Liver (tissue), 9 donors: ENCODE data around the gene ANKRD33B. TPM values are rescaled to one million over a fixed set of nuclear protein-coding genes. Genes with fewer than 3 reads are reported as not detected.

Source experiments
- DNase-seq: peaks from one replicate; pipeline ENCODE4 v3.0.0-alpha.2; 2017; ENCODE audit warnings: low spot score
- H3K27ac ChIP-seq, 2 donors: one replicate each; pipeline ENCODE4 v1.7.0; 2013; ENCODE audit warnings: inconsistent platforms in 2 of 2, low read length in 2 of 2, control low read depth in 1 of 2, low read depth in 1 of 2, mild to moderate bottlenecking in 1 of 2
- H3K27me3 ChIP-seq, 4 donors: one replicate each; pipeline versions ENCODE4 v1.6.1 to v1.7.0; 2013; ENCODE audit warnings: low read length in 3 of 4, inconsistent platforms in 1 of 4, mild to moderate bottlenecking in 1 of 4, moderate library complexity in 1 of 4; ENCODE audit not compliant: control insufficient read depth in 4 of 4, insufficient read depth in 4 of 4
- H3K36me3 ChIP-seq, 4 donors: one replicate each; pipeline versions ENCODE4 v1.6.1 to v1.7.0; 2013; ENCODE audit warnings: low read length in 3 of 4, mild to moderate bottlenecking in 3 of 4, low read depth in 1 of 4, moderate library complexity in 1 of 4; ENCODE audit not compliant: control insufficient read depth in 4 of 4, insufficient read depth in 3 of 4
- H3K4me1 ChIP-seq, 4 donors: one replicate each; pipeline versions ENCODE4 v1.6.1 to v1.7.0; 2013; ENCODE audit warnings: low read length in 3 of 4, mild to moderate bottlenecking in 3 of 4, moderate library complexity in 1 of 4; ENCODE audit not compliant: control insufficient read depth in 4 of 4, insufficient read depth in 4 of 4
- H3K4me3 ChIP-seq, 3 donors: one replicate each; pipeline versions ENCODE4 v1.6.1 to v1.7.0; 2013; ENCODE audit warnings: low read length in 3 of 3, control low read depth in 1 of 3, low read depth in 1 of 3, mild to moderate bottlenecking in 1 of 3
- H3K9ac ChIP-seq, 2 donors: one replicate each; pipeline ENCODE4 v1.7.0; 2013; ENCODE audit warnings: low read length in 2 of 2, mild to moderate bottlenecking in 2 of 2, moderate library complexity in 2 of 2, control low read depth in 1 of 2, low read depth in 1 of 2
- H3K9me3 ChIP-seq, 4 donors: one replicate each; pipeline versions ENCODE4 v1.6.1 to v1.7.0; 2013; ENCODE audit warnings: low read length in 3 of 4; ENCODE audit not compliant: control insufficient read depth in 4 of 4
- CTCF ChIP-seq: fragments of 150-350 bp; IDR thresholded peaks from 2 replicates; pipeline ENCODE4 v1.5.1; 2017; ENCODE audit warnings: improper control_type of control experiment, low read depth, low read length; ENCODE audit not compliant: missing input control
- EGR1 ChIP-seq, 2 donors: IDR thresholded peaks; 2 replicates each; pipeline ENCODE4 v1.6.1; 2016 to 2018; ENCODE audit warnings: antibody characterized with exemption in 2 of 2, low read depth in 2 of 2
- FOXA1 ChIP-seq: IDR thresholded peaks from 2 replicates; pipeline ENCODE4 v1.6.1; 2016; ENCODE audit warnings: antibody characterized with exemption
- FOXA2 ChIP-seq: IDR thresholded peaks from 2 replicates; pipeline ENCODE4 v1.6.1; 2016; ENCODE audit warnings: antibody characterized with exemption
- GABPA ChIP-seq, 2 donors: IDR thresholded peaks in 1 of 2; conservative IDR thresholded peaks in 1 of 2; 2 replicates each; pipeline ENCODE4 v1.6.1; 2016; ENCODE audit warnings: antibody characterized with exemption in 2 of 2, mild to moderate bottlenecking in 1 of 2, moderate library complexity in 1 of 2
- HNF4A ChIP-seq, 2 donors: conservative IDR thresholded peaks; 2 replicates each; pipeline ENCODE4 v1.6.1; 2016; ENCODE audit warnings: antibody characterized with exemption in 2 of 2, mild to moderate bottlenecking in 2 of 2
- HNF4G ChIP-seq: IDR thresholded peaks from 2 replicates; pipeline ENCODE4 v1.6.1; 2016; ENCODE audit warnings: antibody characterized with exemption
- JUND ChIP-seq, 2 donors: IDR thresholded peaks; 2 replicates each; pipeline ENCODE4 v1.6.1; 2016; ENCODE audit warnings: antibody characterized with exemption in 2 of 2
- MAX ChIP-seq: IDR thresholded peaks from 2 replicates; pipeline ENCODE4 v1.6.1; 2016; ENCODE audit warnings: antibody characterized with exemption
- NR2F2 ChIP-seq: IDR thresholded peaks from 2 replicates; pipeline ENCODE4 v1.6.1; 2016; ENCODE audit warnings: antibody characterized with exemption
- RAD21 ChIP-seq, 2 donors: IDR thresholded peaks; 2 replicates each; pipeline ENCODE4 v1.6.1; 2016; ENCODE audit warnings: antibody characterized with exemption in 2 of 2, mild to moderate bottlenecking in 2 of 2
- REST ChIP-seq: IDR thresholded peaks from 2 replicates; pipeline ENCODE4 v1.6.1; 2016; ENCODE audit warnings: antibody characterized with exemption, mild to moderate bottlenecking
- RXRA ChIP-seq, 2 donors: IDR thresholded peaks; 2 replicates each; pipeline ENCODE4 v1.6.1; 2017 to 2018; ENCODE audit warnings: antibody characterized with exemption in 2 of 2, mild to moderate bottlenecking in 1 of 2
- SP1 ChIP-seq: IDR thresholded peaks from 2 replicates; pipeline ENCODE4 v1.6.1; 2018; ENCODE audit warnings: antibody characterized with exemption, mild to moderate bottlenecking
- TAF1 ChIP-seq: conservative IDR thresholded peaks from 2 replicates; pipeline ENCODE4 v1.6.1; 2016; ENCODE audit warnings: antibody characterized with exemption, mild to moderate bottlenecking
- YY1 ChIP-seq: IDR thresholded peaks from 2 replicates; pipeline ENCODE4 v1.6.1; 2016; ENCODE audit warnings: antibody characterized with exemption, mild to moderate bottlenecking
- ZBTB33 ChIP-seq: IDR thresholded peaks from 2 replicates; pipeline ENCODE4 v1.6.1; 2016; ENCODE audit warnings: antibody characterized with exemption
- WGBS: extraction: QIAGEN DNeasy Blood & Tissue Kit; methylation state at CpG from one replicate; pipeline ENCODE4 v1.1.7; 2013; 5-methylcytosine and 5-hydroxymethylcytosine counted together
- polyA plus RNA-seq, 2 donors: library from polyadenylated mRNA; stranded (reverse) in 1 of 2; unstranded in 1 of 2; fragments of 200-250 nt in 1 of 2; fragments of >200 nt in 1 of 2; fragmentation: Nextera tagmentation in 1 of 2; extraction: Ambion mirVana in 1 of 2; gene quantifications; one replicate each; pipeline versions ENCODE4 v1.2.1 to v1.2.3, GENCODE V29; 2013 to 2015
- total RNA-seq, 2 donors: library from RNA; depleted of rRNA; stranded (reverse); fragments of >200 nt; gene quantifications; one replicate each; pipeline ENCODE4 v1.2.3, GENCODE V29; 2014
- TF ChIP-seq, protein P1 (sequence below): IDR thresholded peaks from 2 replicates; pipeline ENCODE4 v1.6.1; 2016; ENCODE audit warnings: antibody characterized with exemption
- donor health status: healthy.
- donor health status: healthy.
- donor health status: healthy.
- donor health status: healthy.
- donor health status: healthy.

Gene ANKRD33B
- total and polyA plus RNA-seq, 4 donors = 0.09 to 1.9 (median 0.25) TPM; not detected in 1

DNA sequence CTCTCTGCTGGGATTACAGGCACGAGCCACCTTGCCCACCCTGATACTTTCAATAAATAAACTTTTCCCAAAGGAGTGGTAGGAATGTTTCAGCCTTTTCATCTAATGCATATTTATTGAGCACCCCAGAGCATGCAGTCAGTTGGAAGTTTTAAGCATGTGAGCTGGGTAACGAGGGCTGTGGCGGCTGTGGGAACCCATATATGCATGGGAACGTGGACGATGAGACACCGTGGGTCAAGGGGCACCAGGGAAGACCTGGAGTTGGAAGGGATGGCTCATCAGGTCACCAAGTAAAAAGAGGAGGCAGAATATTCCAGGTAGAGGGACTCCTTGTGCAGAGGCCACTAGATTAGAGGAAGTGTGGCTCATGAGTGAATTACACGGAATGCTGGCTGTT is 64.7 kb downstream of the ANKRD33B start (continued):
- no peak for TF ChIP-seq GABPA (IDR thresholded peaks at IDR 0.05 in 1 of 2, conservative IDR thresholded peaks at IDR 0.05 in 1 of 2)
- TF ChIP-seq HNF4A (conservative IDR thresholded peaks at IDR 0.05) = no peak
- no peak for TF ChIP-seq SP1
- TF ChIP-seq HNF4G = no peak
- TF ChIP-seq EGR1 (IDR thresholded peaks at IDR 0.05; ENCODE audit: low read depth in 2 of 2) = no peak
- TF ChIP-seq, protein P1, sequence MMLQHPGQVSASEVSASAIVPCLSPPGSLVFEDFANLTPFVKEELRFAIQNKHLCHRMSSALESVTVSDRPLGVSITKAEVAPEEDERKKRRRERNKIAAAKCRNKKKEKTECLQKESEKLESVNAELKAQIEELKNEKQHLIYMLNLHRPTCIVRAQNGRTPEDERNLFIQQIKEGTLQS = no peak
- no peak for TF ChIP-seq JUND (IDR thresholded peaks at IDR 0.05)
- TF ChIP-seq RXRA (IDR thresholded peaks at IDR 0.05) = no peak
- no peak for TF ChIP-seq ZBTB33

GRCh38 chr5:10629682-10630081 is 65.8 kb downstream of the ANKRD33B start:
- Histone ChIP-seq H3K27ac (no peak overlapping the region), H3K4me3 (no peak overlapping the region), H3K9ac (no peak overlapping the region), H3K9me3 (no peaks in the 10 kb centered on the region), H3K36me3 (no peaks in the 10 kb centered on the region), H3K4me1 (peaks cover 0 to 11% (median 4%) of the 10 kb centered on the region in 4 donors), H3K27me3 (no peaks in the 10 kb centered on the region)
- 98% methylated on average over 5 of the region's 5 CpGs for WGBS
- DNase-seq = no peak
- TF ChIP-seq REST (no peak), HNF4A (conservative IDR thresholded peaks at IDR 0.05) (no peak), YY1 (no peak), TAF1 (no peak), SP1 (no peak), FOXA1 (no peak), CTCF (no peak), FOXA2 (no peak), JUND (IDR thresholded peaks at IDR 0.05) (no peak), RXRA (IDR thresholded peaks at IDR 0.05) (no peak), HNF4G (no peak), MAX (no peak), EGR1 (IDR thresholded peaks at IDR 0.05; ENCODE audit: low read depth in 2 of 2) (no peak), GABPA (IDR thresholded peaks at IDR 0.05 in 1 of 2, conservative IDR thresholded peaks at IDR 0.05 in 1 of 2) (no peak), RAD21 (IDR thresholded peaks at IDR 0.05) (no peak), NR2F2 (no peak)
- TF ChIP-seq, protein P1 = no peak
